RCC 7860 (cell line): Measurements from ENCODE around the gene FAM222A.

Experiments used
- DNase-seq: peaks from one replicate; pipeline ENCODE4 v3.0.0-alpha.2; 2015; ENCODE audit warnings: low spot score
- FAIRE-seq: peaks from 2 replicates; lab custom pipeline; 2012; peaks lifted over from hg19 to GRCh38; lab: Jason Lieb, UNC

The FAM222A gene

GRCh38 chr12:109795023-109795422 is 81.4 kb downstream of the FAM222A start:
- FAIRE-seq, result no peak
- DNase-seq, result no peak

DNA sequence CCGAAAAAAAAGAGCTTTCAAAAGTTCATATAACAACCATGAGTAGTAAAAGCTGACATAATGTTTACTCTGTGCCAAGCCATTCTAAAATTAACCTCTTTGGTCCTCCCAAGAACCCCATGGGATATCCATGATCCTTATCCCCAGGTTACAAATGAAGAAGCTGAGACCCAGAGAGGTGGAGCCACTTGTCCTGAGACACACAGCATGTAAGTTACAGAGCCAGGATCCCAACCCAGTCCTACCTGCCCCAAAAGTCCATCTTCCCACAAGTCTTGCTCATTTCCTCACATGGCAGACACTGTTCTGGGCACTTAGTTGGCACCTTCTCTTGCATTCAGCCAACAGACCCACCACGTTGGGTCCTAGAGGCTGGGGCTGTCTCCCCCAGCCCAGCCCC is 82.4 kb downstream of the FAM222A start:
- no peak for FAIRE-seq
- no peak for DNase-seq

DNA sequence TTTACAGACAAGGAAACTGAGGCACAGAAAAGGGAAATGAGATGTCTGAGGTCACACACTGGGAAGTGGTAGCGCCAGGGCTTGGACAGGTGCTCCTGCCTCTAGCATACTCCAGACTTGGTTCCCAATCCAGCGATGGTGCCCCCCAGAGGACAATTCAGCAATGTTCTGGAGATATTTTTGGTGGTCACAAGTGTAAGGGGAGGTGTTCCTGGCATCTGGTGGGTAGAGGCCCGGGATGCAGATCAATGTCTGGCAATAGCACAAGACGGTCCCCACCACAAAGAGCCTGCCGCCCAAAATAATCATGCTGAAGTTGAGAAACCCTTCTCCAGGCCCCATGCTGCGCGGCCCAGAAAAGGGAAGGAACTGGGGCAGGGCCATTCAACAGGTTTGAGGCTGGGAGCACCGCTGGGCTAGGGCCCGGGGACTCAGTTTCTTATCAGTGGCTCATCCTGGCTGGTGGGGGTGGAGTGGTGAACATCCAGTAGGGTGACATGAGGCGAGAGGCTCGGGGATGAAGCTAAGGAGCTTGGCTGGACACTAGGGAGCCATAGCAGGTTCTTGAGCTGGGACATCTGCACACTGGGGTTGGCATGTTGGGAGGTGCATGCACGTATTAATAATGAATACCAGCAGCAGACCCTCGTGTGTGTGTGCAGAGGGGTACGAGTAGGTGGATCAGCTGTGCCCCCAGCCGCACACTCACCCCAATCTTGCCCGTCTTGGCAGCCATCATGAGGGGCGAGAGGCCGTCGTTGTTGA is 84.5 kb downstream of the FAM222A start:
- FAIRE-seq, result no peak
- DNase-seq, result no peak

- FAIRE-seq, result no peak
- no peak for DNase-seq
These were observed 85.1 kb downstream of the FAM222A start for GRCh38 chr12:109798691-109799090.

- DNase-seq, result no peak
- FAIRE-seq, result no peak
These were observed 86.9 kb downstream of the FAM222A start for GRCh38 chr12:109800536-109800935.

DNA sequence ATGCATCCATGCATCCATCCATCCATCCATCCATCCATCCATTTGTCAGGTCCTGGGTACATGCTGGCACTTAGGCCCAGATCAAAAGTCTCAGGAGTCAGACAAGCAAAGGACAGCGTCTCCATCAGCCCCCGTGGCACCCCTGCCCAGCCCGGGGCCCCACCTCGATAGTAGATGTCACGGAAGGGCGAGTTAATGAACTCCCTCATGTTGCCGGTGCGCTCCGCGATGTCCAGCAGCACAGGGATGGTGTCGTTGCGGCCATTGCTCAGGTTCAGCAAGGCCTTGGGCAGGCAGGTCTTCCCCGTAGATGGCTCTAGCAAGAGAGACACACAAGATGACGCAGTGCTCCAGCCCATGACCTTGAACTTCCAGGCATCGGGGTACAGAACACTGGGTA is 89.2 kb downstream of the FAM222A start:
- no peak for DNase-seq
- FAIRE-seq, result no peak

DNA sequence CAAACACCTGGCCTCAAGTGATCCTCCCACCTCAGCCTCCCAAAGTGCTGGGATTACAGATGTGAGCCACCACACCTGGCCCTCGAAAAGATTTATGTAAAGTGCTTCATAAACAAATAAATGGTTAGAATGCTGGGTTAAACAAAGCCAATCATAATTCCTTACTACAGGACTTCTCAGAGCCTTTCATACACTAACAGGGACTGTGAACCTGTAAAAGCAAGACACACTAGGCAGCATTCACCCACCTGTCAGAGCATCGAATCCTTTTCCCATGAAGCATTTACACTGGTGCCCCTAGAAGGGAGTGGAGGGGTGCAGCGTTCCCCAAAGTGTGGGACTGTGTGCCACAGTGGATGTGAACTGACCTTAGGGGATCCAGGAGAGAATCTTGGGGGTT is 90.1 kb downstream of the FAM222A start:
- DNase-seq (no peak), FAIRE-seq (no peak)

GRCh38 chr12:109804820-109805761 is 91.5 kb downstream of the FAM222A start:
- FAIRE-seq (no peak), DNase-seq (no peak)

DNA sequence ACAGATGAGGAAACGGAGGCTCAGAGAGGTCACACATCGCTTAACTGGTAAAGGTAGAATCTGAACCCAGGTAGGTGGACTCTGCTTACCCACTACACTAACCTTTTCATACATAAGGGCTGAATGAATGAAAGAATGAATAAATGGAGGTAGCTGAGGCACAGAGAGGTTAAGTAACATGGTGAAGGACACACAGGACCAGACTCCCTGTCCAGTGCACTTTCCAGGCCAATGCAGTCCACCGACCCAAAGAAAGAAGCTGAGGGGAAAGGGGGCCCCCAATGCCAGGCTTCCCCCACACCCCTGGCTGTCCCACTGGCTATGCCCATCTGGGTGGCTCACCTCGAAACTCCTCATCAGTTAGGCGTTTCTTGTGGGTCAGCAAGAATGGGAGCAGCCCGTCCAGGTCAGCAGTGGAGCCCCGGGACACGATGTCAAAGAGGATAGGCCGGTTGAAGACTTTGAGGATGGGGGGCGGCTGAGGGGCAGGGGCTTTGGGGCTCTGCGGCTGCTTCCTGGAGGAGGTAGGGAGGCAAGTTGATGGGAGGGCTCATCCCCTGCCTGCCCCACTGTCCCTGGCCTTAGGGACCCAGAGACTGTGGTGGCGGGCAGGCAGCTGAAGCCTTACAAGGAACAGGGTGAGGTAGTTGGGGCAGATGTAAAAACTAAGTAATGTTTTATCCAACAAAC is 94.5 kb downstream of the FAM222A start:
- no peak for DNase-seq
- FAIRE-seq, result no peak

DNA sequence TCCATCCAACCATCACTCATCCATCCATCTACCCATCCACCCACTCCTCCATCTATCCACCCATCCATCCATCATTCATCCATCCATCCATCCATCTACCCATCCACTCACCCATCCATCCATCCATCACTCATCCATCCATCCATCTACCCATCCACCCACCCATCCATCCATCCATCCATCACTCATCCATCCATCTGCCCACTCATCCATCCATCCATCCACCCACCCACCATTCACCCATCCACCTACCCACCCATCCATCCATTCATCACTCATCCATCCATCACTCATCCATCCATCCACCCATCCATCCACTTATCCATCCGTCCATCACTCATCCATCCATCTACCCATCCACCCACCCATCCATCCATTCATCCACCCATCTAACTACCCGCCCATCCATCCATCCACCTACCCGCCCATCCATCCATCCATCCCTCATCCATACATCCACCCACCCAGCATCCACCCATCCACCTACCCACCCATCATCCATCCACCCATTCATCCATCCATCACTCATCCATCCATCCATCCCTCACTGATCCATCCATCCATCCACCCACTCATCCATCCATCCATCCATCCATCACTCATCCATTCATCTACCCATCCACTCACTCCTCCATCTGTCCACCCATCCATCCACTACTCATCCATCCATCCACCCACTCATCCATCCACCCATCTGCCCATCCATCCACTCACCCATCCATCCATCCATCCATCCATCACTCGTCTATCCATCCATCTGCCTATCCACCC is 95.4 kb downstream of the FAM222A start:
- DNase-seq (no peak), FAIRE-seq (no peak)

DNA sequence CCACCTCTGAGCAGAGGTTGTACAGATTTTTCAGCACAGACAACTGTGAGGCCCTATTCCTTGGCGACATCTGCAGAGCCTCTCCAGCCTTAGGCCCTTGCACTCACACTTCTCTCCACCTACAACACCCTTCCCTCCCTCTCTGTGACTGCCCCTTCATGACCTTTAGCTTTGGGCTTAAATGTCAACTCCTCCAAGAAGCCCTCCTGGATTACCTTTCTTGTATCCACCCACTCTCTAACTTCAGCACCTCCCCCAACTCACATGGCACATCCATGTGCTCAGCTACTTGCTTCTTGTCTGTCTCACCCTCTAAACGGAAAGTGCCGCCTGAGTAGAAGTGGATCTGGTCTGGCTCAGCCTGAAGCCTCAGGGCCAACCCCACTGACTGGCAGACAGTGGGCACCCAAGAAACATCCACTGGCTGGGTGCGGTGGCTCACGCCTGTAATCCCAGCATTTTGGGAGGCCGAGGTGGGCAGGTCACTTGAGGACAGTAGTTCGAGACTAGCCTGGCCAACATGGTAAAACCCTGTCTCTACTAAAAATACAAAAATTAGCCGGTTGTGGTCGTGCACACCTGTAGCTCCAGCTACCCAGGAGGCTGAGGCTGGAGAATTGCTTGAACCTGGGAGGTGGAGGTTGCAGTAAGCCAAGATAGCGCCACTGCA is 97.5 kb downstream of the FAM222A start:
- no peak for FAIRE-seq
- DNase-seq, result no peak

- no peak for DNase-seq
- no peak for FAIRE-seq
These were observed 98.0 kb downstream of the FAM222A start for GRCh38 chr12:109811624-109811995.

GRCh38 chr12:109813810-109814416 is 100.3 kb downstream of the FAM222A start:
- DNase-seq (no peak), FAIRE-seq (no peak)

- DNase-seq (no peak), FAIRE-seq (no peak)
These were observed 101.0 kb downstream of the FAM222A start for GRCh38 chr12:109814600-109815150.

DNA sequence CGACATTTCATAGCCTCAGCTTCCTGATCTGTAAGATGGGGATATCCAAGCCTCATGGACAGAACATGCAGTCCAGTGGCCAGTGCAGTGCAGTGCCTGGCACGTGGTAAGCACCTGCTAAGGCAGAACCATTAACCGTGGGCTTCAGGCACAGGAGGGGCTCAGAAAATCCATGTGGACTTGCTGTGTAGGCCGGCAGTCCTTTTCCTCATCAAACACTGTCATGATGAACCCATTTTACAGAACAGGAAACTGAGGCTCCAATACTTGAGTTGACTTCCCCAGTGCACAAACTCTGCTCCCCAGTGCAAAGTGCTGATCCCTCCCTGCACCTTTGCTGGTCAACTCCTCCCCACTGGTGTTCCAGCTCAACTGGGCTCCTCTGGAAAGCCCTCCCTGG is 101.6 kb downstream of the FAM222A start:
- FAIRE-seq, result no peak
- DNase-seq, result no peak

DNA sequence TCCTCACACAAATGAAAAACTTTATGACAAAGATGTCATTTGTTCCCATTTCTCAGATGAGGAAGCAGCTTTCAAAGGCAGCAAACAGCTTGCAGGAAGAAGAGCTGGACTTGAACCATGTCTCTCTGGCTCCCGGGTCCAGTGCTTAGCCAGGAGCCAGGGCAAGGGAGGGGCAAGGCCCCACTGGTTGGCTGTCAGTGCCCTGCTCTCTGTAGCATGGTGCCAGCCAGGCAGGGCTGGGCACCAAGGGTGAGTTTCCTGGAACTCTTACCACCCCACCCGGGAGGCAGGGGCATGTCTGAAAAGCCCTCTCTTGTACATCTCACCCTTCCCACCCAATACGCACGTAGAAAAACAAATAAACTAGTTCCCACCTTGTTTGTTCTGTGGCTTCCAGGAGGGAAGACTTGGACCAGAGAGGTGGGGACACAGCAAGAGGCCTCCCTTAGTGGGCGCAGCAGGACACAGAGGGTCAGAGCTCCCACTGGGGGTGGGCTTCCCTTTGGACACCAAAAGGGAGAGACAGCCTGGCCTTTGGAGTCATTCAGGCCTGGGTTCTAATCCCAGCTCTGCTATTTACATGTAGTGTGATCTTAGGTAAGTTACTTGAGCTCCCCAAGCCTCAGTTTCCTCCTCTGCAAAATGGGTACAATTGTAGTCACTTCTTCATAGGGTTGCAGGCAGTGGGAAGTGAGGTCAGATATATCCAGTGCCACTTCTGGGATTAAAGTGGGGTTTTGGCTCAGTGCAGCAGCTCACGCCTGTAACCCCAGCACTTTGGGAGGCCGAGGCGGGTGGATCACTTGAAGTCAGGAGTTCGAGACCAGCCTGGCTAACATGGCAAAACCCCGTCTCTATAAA is 102.4 kb downstream of the FAM222A start:
- no peak for FAIRE-seq
- no peak for DNase-seq

- FAIRE-seq (no peak), DNase-seq (no peak)
These were observed 103.2 kb downstream of the FAM222A start for GRCh38 chr12:109816870-109817269.

DNA sequence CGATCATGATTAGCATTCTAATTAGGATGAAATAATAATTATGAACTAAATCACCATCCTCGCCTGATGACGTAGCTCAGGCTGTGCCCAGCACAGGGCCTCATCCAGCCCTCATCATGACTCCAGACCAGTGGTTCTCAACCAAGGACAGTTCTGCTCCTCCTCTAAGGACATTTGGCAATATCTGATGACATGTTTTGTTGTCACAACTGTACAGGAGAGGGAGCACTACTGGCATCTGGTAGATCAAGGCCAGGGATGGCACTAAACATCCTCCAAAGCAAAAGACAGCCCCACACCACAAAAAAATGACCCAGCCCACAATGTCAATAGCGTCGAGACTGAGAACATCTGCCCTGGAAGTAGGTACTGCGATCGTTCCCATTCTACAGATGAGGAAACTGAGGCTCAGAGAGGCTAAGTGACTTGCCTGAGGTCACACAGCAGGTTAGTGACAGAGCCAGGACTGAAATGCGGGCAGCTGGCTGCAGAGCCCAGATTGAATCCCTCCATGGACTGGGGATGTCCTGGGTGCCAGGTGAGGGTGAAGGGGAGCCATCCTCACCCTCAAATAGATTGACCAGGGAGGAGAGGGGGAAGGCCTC is 104.1 kb downstream of the FAM222A start:
- FAIRE-seq (no peak), DNase-seq (no peak)
